Measurements from ENCODE around the gene RDX.

The RDX gene

DNA sequence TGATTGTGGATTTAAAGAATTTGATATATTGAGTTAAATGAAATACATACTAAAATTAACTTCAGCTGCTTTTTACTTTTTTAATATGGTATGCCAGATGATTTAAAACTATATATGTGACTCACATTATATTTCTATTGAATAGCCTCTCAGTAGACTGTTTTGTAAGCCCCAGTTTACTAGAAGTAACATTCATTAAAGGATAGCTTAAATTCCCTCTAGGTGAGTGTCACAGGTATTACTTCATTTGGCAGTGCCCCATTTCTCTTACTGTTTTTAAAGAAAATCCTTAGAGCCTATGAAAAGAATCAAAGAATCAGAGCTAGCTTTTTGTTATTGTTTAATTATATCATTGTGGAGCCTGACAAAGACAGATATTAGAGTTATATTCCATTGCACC lies 154.6 kb downstream of the RDX start:
- Histone ChIP-seq H3K4me3 (ENCODE audit: low read depth in 1 of 2, low read length in 2 of 2) (no peak overlapping the region), H3K27ac (ENCODE audit: low read length) (no peak overlapping the region), H3K36me3 (ENCODE audit: control insufficient read depth in 1 of 2, insufficient read depth in 2 of 2, low read length in 2 of 2) (peaks cover 4 to 5% of the 10 kb centered on the region in 2 donors), H3K27me3 (ENCODE audit: low read depth, low read length) (no peaks in the 10 kb centered on the region), H3K9me3 (ENCODE audit: control insufficient read depth in 1 of 2, low read length in 2 of 2) (no peaks in the 10 kb centered on the region), H3K4me1 (ENCODE audit: control insufficient read depth in 1 of 2, insufficient read depth in 2 of 2, low read length in 2 of 2) (no peaks in the 10 kb centered on the region)

DNA sequence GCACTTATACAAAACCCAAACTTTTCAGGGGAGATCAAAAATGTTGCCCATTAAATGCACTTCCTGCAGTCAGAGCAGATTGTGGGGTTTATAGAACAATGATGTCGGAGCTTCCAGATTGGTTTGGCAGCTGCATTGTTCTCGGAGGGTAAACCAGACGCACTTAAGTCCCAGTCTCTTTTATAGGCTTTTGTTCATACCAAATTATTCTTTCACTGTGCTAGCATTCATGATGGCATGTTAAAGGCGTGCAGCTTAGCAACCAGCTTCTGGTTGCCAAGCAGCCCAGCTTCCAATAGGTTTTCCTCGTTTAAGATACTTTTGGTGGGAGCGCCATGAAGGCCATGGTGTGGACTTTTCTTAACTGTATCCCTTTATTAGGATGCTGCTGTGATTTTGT lies 162.3 kb downstream of the RDX start:
- H3K4me3 ChIP-seq (ENCODE audit: low read depth in 1 of 2, low read length in 2 of 2), result no peak overlapping the region
- no peaks in the 10 kb centered on the region for H3K4me1 ChIP-seq (ENCODE audit: control insufficient read depth in 1 of 2, insufficient read depth in 2 of 2, low read length in 2 of 2)
- no peaks in the 10 kb centered on the region for H3K27me3 ChIP-seq (ENCODE audit: low read depth, low read length)
- no peaks in the 10 kb centered on the region for H3K9me3 ChIP-seq (ENCODE audit: control insufficient read depth in 1 of 2, low read length in 2 of 2)
- H3K36me3 ChIP-seq (ENCODE audit: control insufficient read depth in 1 of 2, insufficient read depth in 2 of 2, low read length in 2 of 2), result peaks cover 6% of the 10 kb centered on the region in 2 donors
- no peak overlapping the region for H3K27ac ChIP-seq (ENCODE audit: low read length)

DNA sequence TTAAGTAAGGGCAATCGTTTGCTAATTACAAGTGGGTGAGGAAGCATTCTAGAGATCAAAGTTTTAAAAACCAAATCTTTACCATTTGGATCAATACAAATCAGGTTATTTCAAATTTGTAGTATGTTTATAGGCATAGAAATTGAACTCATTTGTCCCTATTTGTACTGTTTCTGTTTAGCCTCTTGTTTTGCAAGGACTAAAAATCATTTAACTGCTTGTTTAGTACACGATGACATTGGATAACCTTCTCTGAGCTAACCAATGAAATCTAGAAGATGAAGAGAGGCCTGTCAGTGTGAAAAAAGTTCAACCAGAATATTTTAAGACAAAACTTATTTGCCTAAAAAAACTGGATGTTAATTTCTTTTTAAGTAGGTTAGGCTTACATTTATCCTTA lies 163.3 kb downstream of the RDX start:
- H3K4me3 ChIP-seq (ENCODE audit: low read depth in 1 of 2, low read length in 2 of 2), result no peak overlapping the region
- H3K9me3 ChIP-seq (ENCODE audit: control insufficient read depth in 1 of 2, low read length in 2 of 2), result no peaks in the 10 kb centered on the region
- no peak overlapping the region for H3K27ac ChIP-seq (ENCODE audit: low read length)
- H3K36me3 ChIP-seq (ENCODE audit: control insufficient read depth in 1 of 2, insufficient read depth in 2 of 2, low read length in 2 of 2), result peaks cover 6% of the 10 kb centered on the region in 2 donors
- H3K27me3 ChIP-seq (ENCODE audit: low read depth, low read length), result no peaks in the 10 kb centered on the region
- H3K4me1 ChIP-seq (ENCODE audit: control insufficient read depth in 1 of 2, insufficient read depth in 2 of 2, low read length in 2 of 2), result no peaks in the 10 kb centered on the region

DNA sequence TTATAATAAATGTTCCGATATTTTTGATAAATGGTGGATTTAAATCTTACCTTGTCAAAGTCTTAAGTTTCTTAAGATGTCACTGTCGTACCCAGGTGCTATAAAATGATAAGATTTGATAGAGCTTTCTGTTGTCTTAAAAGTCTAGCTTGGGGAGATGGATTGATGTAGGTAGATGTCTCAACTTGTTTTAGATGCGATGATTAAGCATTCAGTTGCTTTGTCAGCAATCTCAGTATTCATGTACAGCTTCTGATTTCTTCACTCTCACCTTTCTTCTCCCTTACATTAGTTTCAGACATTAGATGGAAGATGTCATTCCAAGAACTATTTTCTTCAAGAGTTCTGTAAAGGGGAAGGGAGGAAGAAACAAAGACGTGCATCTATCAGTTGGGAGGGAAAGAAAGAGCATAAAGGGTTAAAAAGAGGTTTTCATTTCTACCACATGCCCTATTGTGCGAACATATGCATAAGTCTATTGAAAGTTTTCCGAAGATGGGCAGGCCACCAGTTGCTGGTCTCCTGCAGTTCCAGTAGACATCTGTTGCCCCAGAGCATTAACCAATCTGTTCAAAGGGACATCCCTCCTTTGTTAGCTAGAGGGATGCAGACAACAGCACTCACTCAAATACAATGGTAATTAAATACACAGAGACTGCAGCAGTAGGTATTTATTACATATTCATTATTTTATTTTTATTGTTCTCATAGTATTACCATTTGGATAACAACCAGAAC lies 164.9 kb downstream of the RDX start:
- no peak overlapping the region for H3K4me3 ChIP-seq (ENCODE audit: low read depth in 1 of 2, low read length in 2 of 2)
- H3K4me1 ChIP-seq (ENCODE audit: control insufficient read depth in 1 of 2, insufficient read depth in 2 of 2, low read length in 2 of 2), result no peaks in the 10 kb centered on the region
- H3K27me3 ChIP-seq (ENCODE audit: low read depth, low read length), result no peaks in the 10 kb centered on the region
- peaks cover 0 to under 1% of the 10 kb centered on the region in 2 donors for H3K36me3 ChIP-seq (ENCODE audit: control insufficient read depth in 1 of 2, insufficient read depth in 2 of 2, low read length in 2 of 2)
- H3K9me3 ChIP-seq (ENCODE audit: control insufficient read depth in 1 of 2, low read length in 2 of 2), result no peaks in the 10 kb centered on the region
- no peak overlapping the region for H3K27ac ChIP-seq (ENCODE audit: low read length)

DNA sequence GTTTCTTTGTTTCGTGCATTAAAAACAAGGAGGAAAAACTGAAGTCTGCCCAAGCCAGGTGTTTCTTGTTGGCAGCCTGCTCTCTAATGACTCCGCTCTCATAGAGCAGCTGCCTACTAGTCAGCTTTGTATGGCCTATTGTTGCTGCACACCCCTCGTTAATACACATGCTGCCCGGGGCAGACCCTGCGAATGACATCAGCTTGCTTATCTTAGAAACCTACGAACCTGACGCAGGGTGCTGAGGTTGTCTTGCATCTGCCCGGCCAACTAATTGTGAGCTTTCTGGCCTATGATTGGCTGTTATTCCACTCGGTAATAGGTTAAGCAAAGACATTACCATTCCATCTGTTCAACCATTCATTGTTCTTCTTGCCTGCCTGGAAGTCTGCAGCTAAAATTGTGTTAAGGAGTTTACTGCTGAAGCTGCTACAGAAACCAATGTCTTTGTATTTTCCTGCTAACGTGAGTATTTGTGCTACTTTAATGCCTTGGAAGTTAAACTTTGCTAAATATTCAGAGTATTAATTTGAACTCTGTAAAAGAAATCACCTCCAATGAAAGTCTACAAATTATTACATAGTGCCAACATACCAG lies 165.7 kb downstream of the RDX start:
- no peak overlapping the region for H3K27ac ChIP-seq (ENCODE audit: low read length)
- no peaks in the 10 kb centered on the region for H3K36me3 ChIP-seq (ENCODE audit: control insufficient read depth in 1 of 2, insufficient read depth in 2 of 2, low read length in 2 of 2)
- H3K27me3 ChIP-seq (ENCODE audit: low read depth, low read length), result no peaks in the 10 kb centered on the region
- no peaks in the 10 kb centered on the region for H3K4me1 ChIP-seq (ENCODE audit: control insufficient read depth in 1 of 2, insufficient read depth in 2 of 2, low read length in 2 of 2)
- no peak overlapping the region for H3K4me3 ChIP-seq (ENCODE audit: low read depth in 1 of 2, low read length in 2 of 2)
- no peaks in the 10 kb centered on the region for H3K9me3 ChIP-seq (ENCODE audit: control insufficient read depth in 1 of 2, low read length in 2 of 2)

DNA sequence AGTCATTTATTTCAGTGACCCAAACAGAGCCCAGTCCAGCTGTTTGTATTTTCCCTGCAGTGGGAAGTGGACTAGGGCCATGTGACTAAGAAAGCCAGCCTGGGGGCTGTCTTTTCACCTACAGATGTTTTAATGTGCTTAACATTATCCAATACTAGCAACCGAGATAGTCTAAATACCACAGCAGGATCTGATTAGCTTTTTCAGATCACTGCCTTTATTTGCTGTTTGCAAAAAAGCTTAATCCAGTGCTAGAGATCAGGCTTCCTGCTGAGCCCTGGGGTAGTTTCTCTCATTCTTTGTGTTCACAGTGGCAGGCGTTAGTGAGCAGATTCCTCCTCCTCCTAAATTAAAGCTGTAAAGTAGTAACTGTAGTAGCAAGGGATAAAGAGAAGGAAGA lies 168.3 kb downstream of the RDX start:
- no peak overlapping the region for H3K27ac ChIP-seq (ENCODE audit: low read length)

DNA sequence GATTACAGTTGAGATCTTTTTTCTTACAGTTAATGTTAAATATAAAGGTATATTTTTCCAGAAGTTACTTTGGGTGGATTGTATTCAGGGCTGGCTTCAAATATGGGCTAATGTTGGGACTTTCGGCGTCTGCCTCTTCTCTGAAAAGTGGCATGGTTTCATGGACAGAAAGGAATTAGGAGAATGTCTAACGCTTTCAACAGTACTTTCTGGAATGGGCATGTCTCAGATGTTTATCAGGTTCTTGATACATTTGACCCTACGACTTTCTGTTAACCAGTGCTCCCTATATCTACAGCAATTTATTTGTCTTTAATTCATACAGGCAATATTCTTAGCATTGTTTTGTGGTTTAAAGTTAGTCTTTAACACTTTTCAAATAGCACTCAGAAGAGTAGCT lies 169.5 kb downstream of the RDX start:
- Histone ChIP-seq H3K9me3 (ENCODE audit: control insufficient read depth in 1 of 2, low read length in 2 of 2) (no peaks in the 10 kb centered on the region), H3K4me3 (ENCODE audit: low read depth in 1 of 2, low read length in 2 of 2) (no peak overlapping the region), H3K27me3 (ENCODE audit: low read depth, low read length) (no peaks in the 10 kb centered on the region), H3K36me3 (ENCODE audit: control insufficient read depth in 1 of 2, insufficient read depth in 2 of 2, low read length in 2 of 2) (no peaks in the 10 kb centered on the region), H3K27ac (ENCODE audit: low read length) (no peak overlapping the region), H3K4me1 (ENCODE audit: control insufficient read depth in 1 of 2, insufficient read depth in 2 of 2, low read length in 2 of 2) (no peaks in the 10 kb centered on the region)

More for the DNA sequence above, 168.3 kb downstream of the RDX start:
- H3K36me3 ChIP-seq (ENCODE audit: control insufficient read depth in 1 of 2, insufficient read depth in 2 of 2, low read length in 2 of 2), result no peaks in the 10 kb centered on the region
- H3K9me3 ChIP-seq (ENCODE audit: control insufficient read depth in 1 of 2, low read length in 2 of 2), result no peaks in the 10 kb centered on the region
- H3K4me3 ChIP-seq (ENCODE audit: low read depth in 1 of 2, low read length in 2 of 2), result no peak overlapping the region
- H3K27me3 ChIP-seq (ENCODE audit: low read depth, low read length), result no peaks in the 10 kb centered on the region
- no peaks in the 10 kb centered on the region for H3K4me1 ChIP-seq (ENCODE audit: control insufficient read depth in 1 of 2, insufficient read depth in 2 of 2, low read length in 2 of 2)

DNA sequence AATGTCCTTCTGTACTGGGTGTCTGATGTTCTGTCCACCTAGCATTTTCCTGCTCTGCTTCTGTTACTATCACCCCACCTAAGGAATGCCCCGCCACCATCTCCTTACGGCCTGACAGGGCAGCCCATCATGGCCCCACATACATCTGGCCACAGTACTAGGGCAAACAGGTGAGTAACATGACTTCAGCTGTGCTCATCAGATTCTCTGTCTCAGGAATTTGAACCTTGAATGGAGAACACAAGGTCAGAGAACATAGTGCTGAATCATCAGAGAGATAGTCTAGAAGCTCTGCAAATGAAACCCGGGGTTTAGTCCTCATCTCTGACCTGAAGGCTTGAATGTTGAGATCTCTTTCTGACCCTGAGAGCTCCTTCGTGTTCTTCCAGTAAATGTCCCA lies 170.8 kb downstream of the RDX start:
- H3K4me1 ChIP-seq (ENCODE audit: control insufficient read depth in 1 of 2, insufficient read depth in 2 of 2, low read length in 2 of 2), result peaks cover 0 to 10% of the 10 kb centered on the region in 2 donors
- no peaks in the 10 kb centered on the region for H3K27me3 ChIP-seq (ENCODE audit: low read depth, low read length)
- no peaks in the 10 kb centered on the region for H3K9me3 ChIP-seq (ENCODE audit: control insufficient read depth in 1 of 2, low read length in 2 of 2)
- H3K36me3 ChIP-seq (ENCODE audit: control insufficient read depth in 1 of 2, insufficient read depth in 2 of 2, low read length in 2 of 2), result no peaks in the 10 kb centered on the region
- H3K27ac ChIP-seq (ENCODE audit: low read length), result no peak overlapping the region
- no peak overlapping the region for H3K4me3 ChIP-seq (ENCODE audit: low read depth in 1 of 2, low read length in 2 of 2)

Measured in muscle layer of duodenum (tissue), 2 donors.